ENCODE data around the gene OR13C4. TPM values are rescaled to one million over a fixed set of nuclear protein-coding genes. Genes with fewer than 3 reads are reported as not detected.

The OR13C4 gene
- total RNA-seq (2022; extraction: Qiagen RNA extraction; ENCODE audit: low read depth) = not detected in 5 replicates

DNA sequence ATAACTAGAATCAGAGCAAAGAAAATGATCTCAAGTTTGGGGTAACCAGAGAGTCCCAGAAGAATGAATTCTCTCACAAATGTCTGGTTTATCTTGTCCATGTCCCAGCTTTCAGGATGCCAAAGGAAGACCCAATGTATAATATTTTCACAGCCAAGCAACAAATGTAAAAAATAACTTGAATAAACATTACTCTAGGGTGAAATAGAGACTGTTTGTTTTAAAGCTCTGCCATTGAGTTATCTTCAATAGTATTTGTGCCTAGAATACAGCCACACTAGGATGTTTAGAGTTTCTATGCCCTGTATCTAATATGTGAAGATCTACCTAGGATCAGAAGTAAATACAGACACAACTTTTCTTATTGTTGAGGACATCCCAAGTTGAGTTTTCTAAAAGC is at the start of gene OR13C4:
TSS of gene OR13C4 (minus strand) at position 101 of the 400 bp plus-strand sequence. CDS start at position 101, 0 bp downstream.

DNA sequence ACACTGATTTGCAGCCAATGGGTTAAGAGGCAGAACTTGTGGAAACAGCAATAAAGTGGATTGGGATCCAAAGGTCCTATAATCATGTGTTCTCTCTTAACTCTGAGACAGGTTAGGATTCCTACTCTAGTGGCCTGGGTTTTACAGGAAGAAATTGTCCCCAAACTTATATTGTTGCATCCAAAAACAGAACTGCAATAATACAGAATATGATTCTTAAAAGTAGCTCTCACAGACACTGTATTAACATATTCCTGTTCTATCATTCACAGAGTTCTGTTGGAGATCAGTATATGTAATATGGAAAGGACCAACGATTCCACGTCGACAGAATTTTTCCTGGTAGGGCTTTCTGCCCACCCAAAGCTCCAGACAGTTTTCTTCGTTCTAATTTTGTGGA is 41.9 kb upstream of the OR13C4 start, which contains the start of gene OR13C8:
TSS of gene OR13C8 (plus strand) at position 301 of the 400 bp plus-strand sequence. CDS start at position 301, 0 bp downstream.

DNA sequence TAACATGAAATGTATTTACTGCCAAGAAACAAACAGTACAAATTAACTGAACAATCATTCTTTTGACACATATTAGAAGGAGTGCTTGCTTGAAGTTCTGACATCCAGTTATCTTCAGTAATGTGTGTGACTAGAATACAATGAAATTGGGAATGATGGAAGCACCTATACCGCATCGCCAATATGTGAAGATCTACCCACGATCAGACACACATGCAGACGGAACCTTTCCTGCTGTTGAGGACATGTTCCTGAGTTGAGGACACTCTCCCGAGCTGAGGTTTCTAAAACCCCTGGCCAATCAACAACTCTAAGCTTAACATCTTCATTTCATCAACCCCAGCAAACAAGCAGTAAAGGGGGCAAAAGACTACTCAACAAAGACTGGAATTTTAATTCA is 9.7 kb upstream of the OR13C4 start, which contains the start of gene OR13C3:
TSS of gene OR13C3 (minus strand) at position 101 of the 400 bp plus-strand sequence. CDS start 133 bp downstream, outside the sequence.

DNA sequence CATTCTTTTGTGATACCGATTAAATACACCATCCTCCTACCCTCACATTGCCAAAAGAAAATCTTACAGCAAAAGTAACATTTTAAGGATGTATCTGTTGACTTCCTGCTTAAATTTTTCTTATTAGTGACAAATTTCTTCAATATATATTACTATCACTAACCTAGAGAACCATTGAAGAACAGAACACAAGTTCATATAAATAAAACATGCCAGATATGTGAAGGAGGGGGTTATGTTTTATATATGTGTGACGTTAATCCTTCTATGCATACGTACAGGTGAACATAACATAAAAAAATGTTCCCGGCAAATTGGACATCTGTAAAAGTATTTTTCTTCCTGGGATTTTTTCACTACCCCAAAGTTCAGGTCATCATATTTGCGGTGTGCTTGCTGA is 23.0 kb downstream of the OR13C4 start, which contains the start of gene OR13F1:
TSS of gene OR13F1 (plus strand) at position 301 of the 400 bp plus-strand sequence. CDS start at position 301, 0 bp downstream.

Other genes with a start within 250 kb of the OR13C4 start
- not detected in 5 replicates for gene OR13F1, start 22.9 kb downstream of the OR13C4 start, total RNA-seq (2022; extraction: Qiagen RNA extraction; ENCODE audit: low read depth)
- not detected in 5 replicates for gene OR13C3, start 9.6 kb upstream of the OR13C4 start, total RNA-seq (2022; extraction: Qiagen RNA extraction; ENCODE audit: low read depth)
- not detected in 5 replicates for gene OR13C8, start 42.0 kb upstream of the OR13C4 start, total RNA-seq (2022; extraction: Qiagen RNA extraction; ENCODE audit: low read depth)
- not detected in 5 replicates for gene OR13C5, start 72.2 kb upstream of the OR13C4 start, total RNA-seq (2022; extraction: Qiagen RNA extraction; ENCODE audit: low read depth)
- not detected in 5 replicates for gene OR13C2, start 78.4 kb upstream of the OR13C4 start, total RNA-seq (2022; extraction: Qiagen RNA extraction; ENCODE audit: low read depth)
- gene OR13C9, start 91.0 kb upstream of the OR13C4 start, total RNA-seq (2022; extraction: Qiagen RNA extraction; ENCODE audit: low read depth) = not detected in 5 replicates
- not detected in 5 replicates for gene OR13D1, start 167.3 kb upstream of the OR13C4 start, total RNA-seq (2022; extraction: Qiagen RNA extraction; ENCODE audit: low read depth)
- gene NIPSNAP3A, start 220.5 kb upstream of the OR13C4 start, total RNA-seq (2022; extraction: Qiagen RNA extraction; ENCODE audit: low read depth) = 11.1 to 16.2 TPM (median 13.5 TPM) in 5 replicates
- 0.53 to 0.90 TPM (median 0.64 TPM) in 5 replicates for gene NIPSNAP3B, start 236.9 kb upstream of the OR13C4 start, total RNA-seq (2022; extraction: Qiagen RNA extraction; ENCODE audit: low read depth)